Measurements from ENCODE around the gene MRPS33.
"Not testable (repeated sequence)": the region's sequence is repeated elsewhere in the genome, so short reads cannot be mapped to it uniquely, and the experiment has no call there.

MRPS33 gene

GRCh38 chr7:141012044-141012685 lies 2.6 kb downstream of the MRPS33 start:
- peak; percentile 18 to 67 for DNase-seq

- no peak for DNase-seq
Observed at GRCh38 chr7:141011443-141011842, 3.3 kb downstream of the MRPS33 start.

GRCh38 chr7:141003172-141004065 lies 11.3 kb downstream of the MRPS33 start:
- DNase-seq: no peak

- no peak for DNase-seq
Observed at GRCh38 chr7:141001546-141001945, 13.2 kb downstream of the MRPS33 start.

GRCh38 chr7:141001122-141001521 lies 13.6 kb downstream of the MRPS33 start:
- no peak for DNase-seq

GRCh38 chr7:140998715-140999114 lies 16.0 kb downstream of the MRPS33 start:
- no peak for DNase-seq

GRCh38 chr7:140992422-140992821 lies 22.3 kb downstream of the MRPS33 start:
- no peak for DNase-seq

GRCh38 chr7:140990193-140990962 lies 24.4 kb downstream of the MRPS33 start:
- DNase-seq: no peak

GRCh38 chr7:140989068-140989467 lies 25.7 kb downstream of the MRPS33 start:
- no peak for DNase-seq

GRCh38 chr7:140983802-140984201 lies 30.9 kb downstream of the MRPS33 start:
- DNase-seq: no peak

GRCh38 chr7:140982508-140982907 lies 32.2 kb downstream of the MRPS33 start:
- no peak for DNase-seq

GRCh38 chr7:140981951-140982350 lies 32.8 kb downstream of the MRPS33 start:
- no peak for DNase-seq

- no peak for DNase-seq
Observed at GRCh38 chr7:140977741-140978140, 37.0 kb downstream of the MRPS33 start.

- no peak for DNase-seq
Observed at GRCh38 chr7:140972876-140973829, 41.6 kb downstream of the MRPS33 start.

- DNase-seq: no peak
Observed at GRCh38 chr7:140972344-140972743, 42.4 kb downstream of the MRPS33 start.

GRCh38 chr7:140967438-140967837 lies 47.3 kb downstream of the MRPS33 start:
- no peak for DNase-seq

- no peak for DNase-seq
Observed at GRCh38 chr7:140966561-140967233, 48.1 kb downstream of the MRPS33 start.

- no peak for DNase-seq
Observed at GRCh38 chr7:140961117-140961516, 53.6 kb downstream of the MRPS33 start.

- DNase-seq: not testable (repeated sequence)
Observed at GRCh38 chr7:140956997-140957396, 57.8 kb downstream of the MRPS33 start.

All from SW 1271 (cell line).